WTC11 (cell line): ENCODE results near the gene ARHGAP10. TPM values are rescaled to one million over a fixed set of nuclear protein-coding genes. Genes with fewer than 3 reads are reported as not detected.

ENCODE experiments used
- ATAC-seq: fragments of 200-7000 bp; cut with Tn5 transposase; 2 replicates; pipeline ENCODE4 v1.10.0; 2021; ENCODE audit warnings: mild to moderate bottlenecking, moderate library complexity
- CTCF ChIA-PET: fragments of 300-600 bp; sonication (Branson Sonifier 250); formaldehyde crosslinking; loops from one replicate; lab custom pipeline; 2021; ENCODE audit warnings: antibody characterized with exemption; lab: Charles Lee
- POLR2A ChIA-PET: fragments of 350-600 bp; sonication (Branson Sonifier 250); formaldehyde crosslinking; loops from one replicate; lab custom pipeline; 2021; ENCODE audit warnings: antibody characterized with exemption; lab: Charles Lee
- DNase-seq: peaks from one replicate; pipeline ENCODE4 v3.0.0; 2021; ENCODE audit warnings: low spot score
- H3K27ac Mint-ChIP-seq: 2 replicates; pipeline ENCODE4 v1.8.0; 2021; ENCODE audit warnings: mixed read lengths
- H3K27me3 Mint-ChIP-seq: 2 replicates; pipeline ENCODE4 v1.8.0; 2021; ENCODE audit warnings: low read depth, mild to moderate bottlenecking, moderate library complexity, mixed read lengths
- H3K36me3 Mint-ChIP-seq: 2 replicates; pipeline ENCODE4 v1.8.0; 2021; ENCODE audit warnings: mixed read lengths
- H3K4me1 Mint-ChIP-seq: 2 replicates; pipeline ENCODE4 v1.8.0; 2022; ENCODE audit warnings: mixed read lengths
- H3K4me3 Mint-ChIP-seq: 2 replicates; pipeline ENCODE4 v1.8.0; 2021; ENCODE audit warnings: mild to moderate bottlenecking, moderate library complexity, mixed read lengths
- H3K9me3 Mint-ChIP-seq: 2 replicates; pipeline ENCODE4 v1.8.0; 2021; ENCODE audit warnings: mixed read lengths
- ATF2 ChIP-seq: sonication (generic); formaldehyde crosslinking; IDR thresholded peaks from 2 replicates; pipeline ENCODE4 v1.8.1; 2022; ENCODE audit warnings: low read depth, missing genetic modification reagents, borderline replicate concordance
- ATF6 ChIP-seq: sonication (generic); formaldehyde crosslinking; IDR thresholded peaks from 2 replicates; pipeline ENCODE4 v1.8.1; 2023; ENCODE audit warnings: mild to moderate bottlenecking, missing genetic modification reagents
- CBFB ChIP-seq: sonication (generic); formaldehyde crosslinking; IDR thresholded peaks from 2 replicates; pipeline ENCODE4 v1.8.1; 2022; ENCODE audit warnings: mild to moderate bottlenecking, low read depth, missing genetic modification reagents
- CREM ChIP-seq: sonication (generic); formaldehyde crosslinking; IDR thresholded peaks from 2 replicates; pipeline ENCODE4 v1.8.1; 2022; ENCODE audit warnings: mild to moderate bottlenecking, missing genetic modification reagents, moderate library complexity
- CTCF ChIP-seq: fragments of 200-600 bp; IDR thresholded peaks from 2 replicates; pipeline ENCODE4 v1.8.0; 2022; ENCODE audit warnings: antibody characterized with exemption
- EMX1 ChIP-seq: fragments of 250-450 bp; sonication (Bioruptor Pico); IDR thresholded peaks from 2 replicates; pipeline ENCODE4 v1.8.0; 2021; ENCODE audit warnings: mild to moderate bottlenecking
- ERG ChIP-seq: fragments of 250-450 bp; sonication (Bioruptor Pico); IDR thresholded peaks from 2 replicates; pipeline ENCODE4 v1.8.0; 2021; ENCODE audit warnings: mild to moderate bottlenecking
- JAZF1 ChIP-seq: fragments of 250-450 bp; sonication (Bioruptor Pico); IDR thresholded peaks from 2 replicates; pipeline ENCODE4 v1.9.0; 2021; ENCODE audit warnings: moderate library complexity, mild to moderate bottlenecking, inconsistent platforms
- KAT7 ChIP-seq: sonication (generic); formaldehyde crosslinking; IDR thresholded peaks from 2 replicates; pipeline ENCODE4 v1.8.1; 2023; ENCODE audit warnings: missing genetic modification reagents, mild to moderate bottlenecking, borderline replicate concordance
- MAX ChIP-seq: sonication (generic); formaldehyde crosslinking; IDR thresholded peaks from 2 replicates; pipeline ENCODE4 v1.8.0; 2022; ENCODE audit warnings: mild to moderate bottlenecking, missing genetic modification reagents
- MLX ChIP-seq: sonication (generic); formaldehyde crosslinking; IDR thresholded peaks from 2 replicates; pipeline ENCODE4 v1.8.1; 2023; ENCODE audit warnings: mild to moderate bottlenecking, missing genetic modification reagents, moderate library complexity
- MYBL2 ChIP-seq: sonication (generic); formaldehyde crosslinking; IDR thresholded peaks from 2 replicates; pipeline ENCODE4 v1.8.1; 2023; ENCODE audit warnings: mild to moderate bottlenecking, moderate library complexity, missing genetic modification reagents
- NR3C1 ChIP-seq: sonication (generic); formaldehyde crosslinking; conservative IDR thresholded peaks from 2 replicates; pipeline ENCODE4 v1.8.1; 2023; ENCODE audit warnings: low read depth, mild to moderate bottlenecking, missing genetic modification reagents
- OVOL2 ChIP-seq: fragments of 250-450 bp; sonication (Bioruptor Pico); IDR thresholded peaks from 2 replicates; pipeline ENCODE4 v1.9.0; 2021; ENCODE audit warnings: mild to moderate bottlenecking, borderline replicate concordance
- RORB ChIP-seq: fragments of 250-450 bp; sonication (Bioruptor Pico); IDR thresholded peaks from 2 replicates; pipeline ENCODE4 v1.9.0; 2021; ENCODE audit warnings: mild to moderate bottlenecking
- SOX15 ChIP-seq: fragments of 250-450 bp; sonication (Bioruptor Pico); IDR thresholded peaks from 2 replicates; pipeline ENCODE4 v1.9.0; 2021; ENCODE audit warnings: mild to moderate bottlenecking
- TCF7 ChIP-seq: sonication (generic); formaldehyde crosslinking; IDR thresholded peaks from 2 replicates; pipeline ENCODE4 v1.8.0; 2022; ENCODE audit warnings: mild to moderate bottlenecking, low read depth, missing genetic modification reagents, moderate library complexity
- ZBTB43 ChIP-seq: sonication (generic); formaldehyde crosslinking; IDR thresholded peaks from 2 replicates; pipeline ENCODE4 v1.8.1; 2023; ENCODE audit warnings: mild to moderate bottlenecking, missing genetic modification reagents
- ZMAT4 ChIP-seq: fragments of 250-450 bp; sonication (Bioruptor Pico); IDR thresholded peaks from 2 replicates; pipeline ENCODE4 v1.9.0; 2021; ENCODE audit warnings: mild to moderate bottlenecking
- ZNF138 ChIP-seq: sonication (generic); formaldehyde crosslinking; conservative IDR thresholded peaks from 2 replicates; pipeline ENCODE4 v1.8.1; 2022; ENCODE audit warnings: mild to moderate bottlenecking, moderate library complexity, missing genetic modification reagents
- ZNF512 ChIP-seq: sonication (generic); formaldehyde crosslinking; IDR thresholded peaks from 2 replicates; pipeline ENCODE4 v1.8.1; 2022; ENCODE audit warnings: missing genetic modification reagents, borderline replicate concordance
- total RNA-seq: library from RNA; stranded (reverse); gene quantifications from 3 replicates; pipeline ENCODE4 v1.2.3, GENCODE V29; 2021

The ARHGAP10 gene
- total RNA-seq, 1 experiment from 2014 or later: 9.6 TPM

GRCh38 chr4:147860960-147861359 lies 129.1 kb downstream of the ARHGAP10 start:
- Mint-ChIP-seq H3K27ac (no peak overlapping the region), H3K9me3 (peaks cover 9% of the 10 kb centered on the region), H3K4me1 (peaks cover 28% of the 10 kb centered on the region), H3K36me3 (peaks cover 8% of the 10 kb centered on the region), H3K4me3 (no peak overlapping the region), H3K27me3 (no peaks in the 10 kb centered on the region)
- TF ChIP-seq OVOL2 (CRISPR knock-in tag) (no peak), ZNF512 (no peak), RORB (no peak), ATF6 (no peak), CTCF (no peak), MAX (CRISPR knock-in tag) (no peak), MLX (CRISPR knock-in tag) (no peak), TCF7 (no peak), ZNF138 (CRISPR knock-in tag) (no peak), KAT7 (CRISPR knock-in tag) (no peak), CREM (CRISPR knock-in tag) (no peak)
- CTCF ChIA-PET: no interaction called here
- ATAC-seq: no peak
- POLR2A ChIA-PET: no interaction called here
- no peak for DNase-seq

- Mint-ChIP-seq H3K27ac (no peak overlapping the region), H3K36me3 (peaks cover 8% of the 10 kb centered on the region), H3K4me1 (peaks cover 39% of the 10 kb centered on the region), H3K9me3 (peaks cover 9% of the 10 kb centered on the region), H3K27me3 (no peaks in the 10 kb centered on the region), H3K4me3 (no peak overlapping the region)
- no peak for DNase-seq
- no peak for ATAC-seq
- CTCF ChIA-PET: no interaction called here
- POLR2A ChIA-PET: no interaction called here
- TF ChIP-seq SOX15 (CRISPR knock-in tag): no peak
- no peak for TF ChIP-seq ZMAT4 (CRISPR knock-in tag)
- TF ChIP-seq ERG (CRISPR knock-in tag): no peak
- TF ChIP-seq ATF2 (CRISPR knock-in tag): no peak
- no peak for TF ChIP-seq ZBTB43 (CRISPR knock-in tag)
- no peak for TF ChIP-seq NR3C1
- no peak for TF ChIP-seq ZNF138 (CRISPR knock-in tag)
- TF ChIP-seq JAZF1 (CRISPR knock-in tag): no peak
- TF ChIP-seq RORB: no peak
- no peak for TF ChIP-seq CTCF
- TF ChIP-seq EMX1: no peak
- TF ChIP-seq CBFB (CRISPR knock-in tag): no peak
- TF ChIP-seq MYBL2 (CRISPR knock-in tag): no peak
Observed at GRCh38 chr4:147862043-147862692, 130.3 kb downstream of the ARHGAP10 start.
